Naive thymus-derived CD4-positive, alpha-beta T cell (primary cell): ENCODE data around the gene SNX2. TPM values are rescaled to one million over a fixed set of nuclear protein-coding genes. Genes with fewer than 3 reads are reported as not detected.
A peak's percentile ranks its signal among the peaks of the same experiment; 100 is the strongest.

Experiments
- ATAC-seq: fragments of 150-1000 bp; cut with Tn5 transposase; 2 replicates; pipeline ENCODE4 v1.10.0; 2021; ENCODE audit warnings: mild to moderate bottlenecking, moderate library complexity
- CTCF ChIA-PET: fragments of 350-600 bp; sonication (Branson Sonifier 250); formaldehyde crosslinking; loops from one replicate; lab custom pipeline; 2021; ENCODE audit warnings: antibody characterized with exemption; lab: Charles Lee
- POLR2A ChIA-PET: fragments of 350-600 bp; sonication (Branson Sonifier 250); formaldehyde crosslinking; loops from one replicate; lab custom pipeline; 2021; ENCODE audit warnings: antibody characterized with exemption, inconsistent platforms; lab: Charles Lee
- DNase-seq, 9 donors: peaks; one replicate each; pipeline versions ENCODE4 v3.0.0 to v3.0.0-alpha.2; 2020 to 2022; ENCODE audit warnings: mixed read lengths in 1 of 9
- H3K27ac ChIP-seq: one replicate; pipeline ENCODE4 v1.7.0; 2013; ENCODE audit warnings: mild to moderate bottlenecking, low read depth, low read length, moderate library complexity
- H3K27me3 ChIP-seq, 2 donors: one replicate each; pipeline ENCODE4 v1.7.0; 2013; ENCODE audit warnings: low read length in 2 of 2, mild to moderate bottlenecking in 2 of 2, moderate library complexity in 2 of 2; ENCODE audit not compliant: control insufficient read depth in 2 of 2, insufficient read depth in 2 of 2
- H3K36me3 ChIP-seq, 3 experiments: 1 replicate in 2 of 3; 2 replicates in 1 of 3; pipeline ENCODE4 v1.7.0; 2013; ENCODE audit warnings: low read length in 3 of 3, mild to moderate bottlenecking in 3 of 3, moderate library complexity in 1 of 3; ENCODE audit not compliant: insufficient read depth in 3 of 3, control insufficient read depth in 2 of 3
- H3K4me1 ChIP-seq, 2 donors: one replicate each; pipeline ENCODE4 v1.7.0; 2013; ENCODE audit warnings: low read length in 2 of 2, mild to moderate bottlenecking in 2 of 2, moderate library complexity in 1 of 2; ENCODE audit not compliant: control insufficient read depth in 2 of 2, insufficient read depth in 2 of 2
- H3K4me3 ChIP-seq: 2 replicates; pipeline ENCODE4 v1.7.0; 2013; ENCODE audit warnings: mild to moderate bottlenecking, low read length
- H3K9me3 ChIP-seq, 3 experiments: 1 replicate in 2 of 3; 2 replicates in 1 of 3; pipeline ENCODE4 v1.7.0; 2013; ENCODE audit warnings: low read length in 3 of 3; ENCODE audit not compliant: control insufficient read depth in 2 of 3
- H3K27ac Mint-ChIP-seq, 9 donors: one replicate each; pipeline ENCODE4 v1.8.0; 2020 to 2022; ENCODE audit warnings: mixed read lengths in 9 of 9, mild to moderate bottlenecking in 8 of 9, moderate library complexity in 5 of 9, inconsistent platforms in 2 of 9
- H3K27me3 Mint-ChIP-seq, 5 donors: one replicate each; pipeline ENCODE4 v1.8.0; 2021 to 2022; ENCODE audit warnings: mixed read lengths in 5 of 5, mild to moderate bottlenecking in 1 of 5
- H3K36me3 Mint-ChIP-seq, 5 donors: one replicate each; pipeline ENCODE4 v1.8.0; 2020 to 2022; ENCODE audit warnings: mixed read lengths in 5 of 5, mild to moderate bottlenecking in 3 of 5, inconsistent platforms in 1 of 5
- H3K4me1 Mint-ChIP-seq, 7 donors: one replicate each; pipeline ENCODE4 v1.8.0; 2020 to 2022; ENCODE audit warnings: mixed read lengths in 7 of 7, mild to moderate bottlenecking in 3 of 7, inconsistent platforms in 1 of 7
- H3K4me3 Mint-ChIP-seq, 10 donors: one replicate each; pipeline ENCODE4 v1.8.0; 2020 to 2022; ENCODE audit warnings: mild to moderate bottlenecking in 10 of 10, mixed read lengths in 10 of 10, moderate library complexity in 6 of 10, inconsistent platforms in 2 of 10
- H3K9me3 Mint-ChIP-seq, 11 donors: one replicate each; pipeline ENCODE4 v1.8.0; 2020 to 2022; ENCODE audit warnings: mixed read lengths in 11 of 11, mild to moderate bottlenecking in 4 of 11, inconsistent platforms in 1 of 11, moderate library complexity in 1 of 11
- intact Hi-C, 2 donors: fragments of 100-400 bp; cut with micrococcal nuclease; formaldehyde crosslinking; loops; one replicate each; pipeline ENCODE4 v1.15.1; 2023
- polyA plus RNA-seq, 2 donors: library from polyadenylated mRNA; unstranded; fragments of 300-500 nt; fragmentation: Illumina TruSeq; gene quantifications; one replicate each; pipeline ENCODE4 v1.2.3, GENCODE V29; 2021
- total RNA-seq, 6 experiments: library from RNA in 5 of 6; stranded (reverse) in 5 of 6; gene quantifications; 1 replicate in 5 of 6; 2 replicates in 1 of 6; pipeline ENCODE4 v1.2.3 and lab custom pipeline; 2021 to 2026

Gene SNX2
- total and polyA plus RNA-seq, 7 experiments from 2014 or later = 35.7 to 98.6 (median 59.7) TPM

GRCh38 chr5:122755783-122756182 is 19.1 kb upstream of the SNX2 start:
- H3K4me3 Mint-ChIP-seq = no peak overlapping the region
- no peak for ATAC-seq
- CTCF ChIA-PET = no interaction called here
- H3K4me1 Mint-ChIP-seq = peaks cover 0 to 10% (median 0%) of the 10 kb centered on the region in 7 donors
- Histone ChIP-seq H3K4me3 (no peak overlapping the region), H3K4me1 (no peaks in the 10 kb centered on the region), H3K9me3 (no peaks in the 10 kb centered on the region), H3K27me3 (no peaks in the 10 kb centered on the region), H3K27ac (no peak overlapping the region), H3K36me3 (no peaks in the 10 kb centered on the region)
- peaks cover 0 to 14% (median 11%) of the 10 kb centered on the region in 5 donors for H3K27me3 Mint-ChIP-seq
- no peak for DNase-seq
- POLR2A ChIA-PET = no interaction called here
- H3K27ac Mint-ChIP-seq = peak overlapping the region in 1 of 9 donors; percentile 19
- intact Hi-C loops = loop anchor here in 1 of 2 donors (2.0 kb wide), 1 partner anchor 19 kb away; the partner anchor contains the start of gene SNX2
- H3K9me3 Mint-ChIP-seq = no peaks in the 10 kb centered on the region
- H3K36me3 Mint-ChIP-seq = peaks cover 0 to 4% (median 0%) of the 10 kb centered on the region in 5 donors

- H3K4me1 Mint-ChIP-seq = peaks cover 0 to 11% (median 0%) of the 10 kb centered on the region in 7 donors
- no peaks in the 10 kb centered on the region for H3K4me1 ChIP-seq
- H3K9me3 ChIP-seq = no peaks in the 10 kb centered on the region
- CTCF ChIA-PET = no interaction called here
- POLR2A ChIA-PET = no interaction called here
- H3K36me3 ChIP-seq = no peaks in the 10 kb centered on the region
- peaks cover 0 to 13% (median 6%) of the 10 kb centered on the region in 5 donors for H3K27me3 Mint-ChIP-seq
- DNase-seq (no peak), ATAC-seq (peak; percentile 74)
- no peak overlapping the region for H3K4me3 Mint-ChIP-seq
- H3K27ac Mint-ChIP-seq = peak overlapping the region in 1 of 9 donors; percentile 19
- H3K27ac ChIP-seq = no peak overlapping the region
- no peaks in the 10 kb centered on the region for H3K9me3 Mint-ChIP-seq
- H3K27me3 ChIP-seq = no peaks in the 10 kb centered on the region
- H3K4me3 ChIP-seq = no peak overlapping the region
- peaks cover 0 to 4% (median 0%) of the 10 kb centered on the region in 5 donors for H3K36me3 Mint-ChIP-seq
- intact Hi-C loops = loop anchor here in 1 of 2 donors (2.0 kb wide), 1 partner anchor 18 kb away; the partner anchor contains the start of gene SNX2
Observed at GRCh38 chr5:122756264-122756911, 18.5 kb upstream of the SNX2 start.

- intact Hi-C loops = loop anchor here in 1 of 2 donors (2.0 kb wide), 1 partner anchor 18 kb away; the partner anchor contains the start of gene SNX2
- no peak for DNase-seq
Observed at GRCh38 chr5:122757285-122757684, 17.6 kb upstream of the SNX2 start.

GRCh38 chr5:122759241-122760070 is 15.4 kb upstream of the SNX2 start:
- ATAC-seq (no peak), DNase-seq (no peak)
- H3K4me1 ChIP-seq = no peaks in the 10 kb centered on the region
- ChIA-PET POLR2A (no interaction called here), CTCF (no interaction called here)
- no peak overlapping the region for H3K27ac Mint-ChIP-seq
- H3K27me3 ChIP-seq = no peaks in the 10 kb centered on the region
- no peaks in the 10 kb centered on the region for H3K36me3 ChIP-seq
- no peaks in the 10 kb centered on the region for H3K9me3 Mint-ChIP-seq
- H3K27ac ChIP-seq = no peak overlapping the region
- intact Hi-C loops = no loop called here
- H3K9me3 ChIP-seq = no peaks in the 10 kb centered on the region
- H3K4me3 ChIP-seq = no peak overlapping the region
- no peaks in the 10 kb centered on the region for H3K36me3 Mint-ChIP-seq
- peaks cover 0 to 12% (median 0%) of the 10 kb centered on the region in 7 donors for H3K4me1 Mint-ChIP-seq
- H3K4me3 Mint-ChIP-seq = no peak overlapping the region
- no peaks in the 10 kb centered on the region for H3K27me3 Mint-ChIP-seq

More at GRCh38 chr5:122757285-122757684, 17.6 kb upstream of the SNX2 start:
- no peak for ATAC-seq
- Histone ChIP-seq H3K36me3 (no peaks in the 10 kb centered on the region), H3K4me1 (no peaks in the 10 kb centered on the region), H3K27ac (no peak overlapping the region), H3K4me3 (no peak overlapping the region), H3K27me3 (no peaks in the 10 kb centered on the region), H3K9me3 (no peaks in the 10 kb centered on the region)
- ChIA-PET POLR2A (no interaction called here), CTCF (no interaction called here)
- Mint-ChIP-seq H3K9me3 (no peaks in the 10 kb centered on the region), H3K4me3 (no peak overlapping the region), H3K4me1 (peaks cover 0 to 12% (median 0%) of the 10 kb centered on the region in 7 donors), H3K27ac (no peak overlapping the region), H3K36me3 (peaks cover 0 to 3% (median 0%) of the 10 kb centered on the region in 5 donors), H3K27me3 (peaks cover 0 to 4% (median 3%) of the 10 kb centered on the region in 5 donors)

GRCh38 chr5:122760236-122760635 is 14.6 kb upstream of the SNX2 start:
- no peaks in the 10 kb centered on the region for H3K36me3 Mint-ChIP-seq
- H3K4me3 Mint-ChIP-seq = no peak overlapping the region
- H3K27ac ChIP-seq = no peak overlapping the region
- no peak overlapping the region for H3K4me3 ChIP-seq
- ChIA-PET POLR2A (no interaction called here), CTCF (no interaction called here)
- no peaks in the 10 kb centered on the region for H3K27me3 Mint-ChIP-seq
- no peaks in the 10 kb centered on the region for H3K36me3 ChIP-seq
- DNase-seq = no peak
- no peaks in the 10 kb centered on the region for H3K4me1 ChIP-seq
- H3K27me3 ChIP-seq = no peaks in the 10 kb centered on the region
- no peaks in the 10 kb centered on the region for H3K9me3 ChIP-seq
- intact Hi-C loops = no loop called here
- H3K9me3 Mint-ChIP-seq = no peaks in the 10 kb centered on the region
- H3K27ac Mint-ChIP-seq = no peak overlapping the region
- no peak for ATAC-seq
- peaks cover 0 to 12% (median 0%) of the 10 kb centered on the region in 7 donors for H3K4me1 Mint-ChIP-seq

- Mint-ChIP-seq H3K9me3 (no peaks in the 10 kb centered on the region), H3K27ac (no peak overlapping the region), H3K4me1 (peaks cover 0 to 9% (median 0%) of the 10 kb centered on the region in 7 donors), H3K4me3 (no peak overlapping the region), H3K36me3 (no peaks in the 10 kb centered on the region), H3K27me3 (no peaks in the 10 kb centered on the region)
- Histone ChIP-seq H3K9me3 (no peaks in the 10 kb centered on the region), H3K4me3 (no peak overlapping the region), H3K27ac (no peak overlapping the region), H3K36me3 (no peaks in the 10 kb centered on the region), H3K27me3 (no peaks in the 10 kb centered on the region), H3K4me1 (no peaks in the 10 kb centered on the region)
- no peak for DNase-seq
- intact Hi-C loops = no loop called here
- CTCF ChIA-PET = no interaction called here
- no peak for ATAC-seq
- POLR2A ChIA-PET = no interaction called here
Observed at GRCh38 chr5:122761115-122761514, 13.8 kb upstream of the SNX2 start.
